Upper lobe of left lung (tissue), 4 donors: Measurements from ENCODE around the gene RAD23B.
"Not testable (repeated sequence)": the region's sequence is repeated elsewhere in the genome, so short reads cannot be mapped to it uniquely, and the experiment has no call there.

Experiments
- EP300 ChIP-seq, 4 donors: sonication (generic); formaldehyde crosslinking; IDR thresholded peaks; one replicate each; pipeline ENCODE4 v1.5.1; 2017; ENCODE audit warnings: antibody characterized with exemption in 4 of 4, control low read depth in 2 of 4
- POLR2A ChIP-seq, 4 donors: fragments of 450-650 bp; IDR thresholded peaks; one replicate each; pipeline ENCODE4 v1.5.1; 2016 to 2017; ENCODE audit warnings: antibody characterized with exemption in 4 of 4, mild to moderate bottlenecking in 2 of 4
- TF ChIP-seq, protein P1 (sequence below), 6 experiments: fragments of 450-650 bp in 4 of 6; fragments of 200-600 bp in 2 of 6; sonication (generic) in 2 of 6; IDR thresholded peaks; one replicate each; pipeline ENCODE4 v1.5.1; 2016 to 2019; ENCODE audit warnings: antibody characterized with exemption in 6 of 6

- TF ChIP-seq, protein P1, sequence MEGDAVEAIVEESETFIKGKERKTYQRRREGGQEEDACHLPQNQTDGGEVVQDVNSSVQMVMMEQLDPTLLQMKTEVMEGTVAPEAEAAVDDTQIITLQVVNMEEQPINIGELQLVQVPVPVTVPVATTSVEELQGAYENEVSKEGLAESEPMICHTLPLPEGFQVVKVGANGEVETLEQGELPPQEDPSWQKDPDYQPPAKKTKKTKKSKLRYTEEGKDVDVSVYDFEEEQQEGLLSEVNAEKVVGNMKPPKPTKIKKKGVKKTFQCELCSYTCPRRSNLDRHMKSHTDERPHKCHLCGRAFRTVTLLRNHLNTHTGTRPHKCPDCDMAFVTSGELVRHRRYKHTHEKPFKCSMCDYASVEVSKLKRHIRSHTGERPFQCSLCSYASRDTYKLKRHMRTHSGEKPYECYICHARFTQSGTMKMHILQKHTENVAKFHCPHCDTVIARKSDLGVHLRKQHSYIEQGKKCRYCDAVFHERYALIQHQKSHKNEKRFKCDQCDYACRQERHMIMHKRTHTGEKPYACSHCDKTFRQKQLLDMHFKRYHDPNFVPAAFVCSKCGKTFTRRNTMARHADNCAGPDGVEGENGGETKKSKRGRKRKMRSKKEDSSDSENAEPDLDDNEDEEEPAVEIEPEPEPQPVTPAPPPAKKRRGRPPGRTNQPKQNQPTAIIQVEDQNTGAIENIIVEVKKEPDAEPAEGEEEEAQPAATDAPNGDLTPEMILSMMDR (IDR thresholded peaks at IDR 0.05), result not testable (repeated sequence)
- TF ChIP-seq EP300, POLR2A (IDR thresholded peaks at IDR 0.05): not testable (repeated sequence)
Measured at GRCh38 chr9:107259751-107260313, 23.2 kb upstream of the RAD23B start.
